NCI-H526 (cell line): ENCODE results near the gene SUFU.

Source experiments
- DNase-seq, 2 experiments: peaks; one replicate each; lab custom pipeline; 2025; lab: John Stamatoyannopoulos, UW

The SUFU gene

DNA sequence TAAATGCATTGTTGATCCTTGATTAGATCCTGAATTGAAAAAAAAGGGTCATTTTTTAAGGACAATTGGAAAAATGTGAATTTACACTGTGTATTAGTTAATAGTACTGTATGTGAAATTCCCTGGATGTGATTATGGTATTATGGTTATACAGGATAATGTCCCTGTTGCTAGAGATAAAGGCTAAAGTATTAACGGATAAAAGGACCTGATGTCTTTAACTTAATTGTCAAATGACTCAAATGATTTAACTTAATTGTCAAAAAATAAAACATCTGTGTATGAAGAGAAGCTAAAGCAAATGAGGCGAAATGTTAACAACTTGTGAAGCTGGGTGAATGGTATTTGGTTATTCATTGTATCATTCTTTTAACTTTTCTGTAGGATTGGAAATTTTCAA is 48.8 kb downstream of the SUFU start:
- DNase-seq: no peak

DNA sequence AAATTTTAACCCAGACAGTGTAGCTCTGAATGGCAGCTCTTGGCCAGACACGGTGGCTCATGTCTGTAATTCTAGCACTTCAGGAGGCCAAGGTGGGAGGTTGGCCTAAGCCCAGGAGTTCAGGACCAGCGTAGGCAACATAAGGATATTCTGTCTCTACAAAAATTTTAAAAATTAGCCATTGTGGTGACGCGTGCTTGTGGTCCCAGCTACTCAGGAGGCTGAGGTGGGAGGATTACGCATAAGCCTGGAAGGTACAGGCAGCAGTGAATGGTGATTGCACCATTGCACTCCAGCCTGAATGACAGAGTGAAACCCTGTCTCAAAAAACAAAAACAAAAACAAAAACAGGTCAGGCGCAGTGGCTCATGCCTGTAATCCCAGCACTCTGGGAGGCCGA is 50.0 kb downstream of the SUFU start:
- no peak for DNase-seq

DNA sequence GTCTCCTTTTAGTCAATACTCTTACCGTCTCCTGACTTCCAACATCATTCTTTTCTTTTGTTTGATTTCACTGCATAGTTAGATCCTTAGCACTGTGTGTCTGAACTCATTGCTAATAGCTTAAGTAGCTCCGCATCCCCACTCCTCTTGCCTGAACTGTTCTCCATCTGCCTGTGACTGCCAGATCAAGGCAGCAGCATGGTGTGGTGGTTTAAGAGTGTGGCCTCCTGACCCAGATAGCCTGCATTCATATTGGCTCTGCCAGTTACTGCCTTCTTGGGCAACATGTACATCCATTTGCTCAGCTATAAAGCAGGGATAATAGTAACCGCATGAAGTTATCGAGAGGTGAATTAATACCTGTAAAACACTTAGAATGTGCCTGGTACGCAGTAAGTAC is 50.8 kb downstream of the SUFU start:
- no peak for DNase-seq

DNA sequence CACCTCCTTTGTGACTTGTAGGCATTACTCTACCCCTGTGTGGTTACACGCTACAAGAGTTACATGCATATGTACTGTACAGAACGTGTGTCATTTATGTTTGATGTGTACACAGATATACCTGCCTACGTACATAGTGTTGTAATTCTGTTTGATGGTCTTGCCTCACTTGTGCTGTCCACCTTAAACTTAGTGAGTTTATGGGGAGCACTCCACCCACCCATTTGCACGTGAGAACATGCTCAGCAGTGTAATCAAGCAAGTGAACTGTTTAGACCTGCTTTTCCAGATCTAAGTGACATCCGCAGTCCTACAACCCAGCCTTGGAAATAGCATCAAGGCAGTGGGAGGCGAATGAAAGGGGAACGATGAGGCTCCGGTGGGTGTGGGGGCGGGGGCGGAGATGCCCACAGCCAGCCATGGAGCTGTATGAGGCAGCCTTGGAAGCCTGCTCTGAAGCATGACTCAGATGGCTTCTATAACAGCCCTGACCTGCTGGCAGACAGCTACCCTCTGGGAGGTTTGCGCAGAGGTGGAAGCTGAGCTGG is 52.1 kb downstream of the SUFU start:
- DNase-seq: no peak

DNA sequence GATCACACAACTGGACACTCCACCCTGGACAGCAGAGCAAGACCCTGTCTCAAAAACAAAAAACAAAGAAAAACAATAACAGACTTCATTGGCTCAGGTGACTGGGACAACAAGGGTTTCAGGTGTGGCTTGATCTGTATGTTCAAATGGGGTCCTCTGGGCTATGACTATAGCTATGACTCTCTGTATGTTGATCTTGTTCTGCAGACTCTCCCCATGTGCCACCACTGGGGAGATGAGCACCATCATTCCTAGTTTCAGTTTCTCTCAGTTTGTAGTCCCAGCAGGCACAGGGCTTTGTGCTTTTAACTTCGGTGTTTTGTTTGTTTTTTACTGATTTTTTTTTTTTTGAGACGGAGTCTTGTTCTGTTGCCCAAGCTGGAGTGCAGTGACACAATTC is 53.8 kb downstream of the SUFU start:
- no peak for DNase-seq

DNA sequence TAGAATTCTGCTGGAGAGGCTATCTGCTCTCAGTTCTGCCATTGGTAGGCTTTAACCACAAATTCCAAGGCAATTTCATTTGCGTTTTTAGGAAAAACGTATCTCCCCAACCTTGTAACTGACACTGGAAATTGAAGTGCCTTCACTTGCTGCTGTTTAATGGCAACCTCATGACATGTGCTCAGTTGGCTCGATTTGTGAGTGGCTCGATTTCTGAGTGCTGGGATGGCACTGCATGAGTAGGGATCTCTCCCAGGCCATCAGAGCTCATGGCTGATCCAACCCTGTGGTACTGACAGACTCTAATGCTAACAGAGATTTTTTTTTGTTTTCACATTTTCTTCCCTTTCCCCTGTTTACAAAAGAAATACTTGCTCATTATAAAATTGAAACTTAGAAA is 56.0 kb downstream of the SUFU start:
- no peak for DNase-seq

DNA sequence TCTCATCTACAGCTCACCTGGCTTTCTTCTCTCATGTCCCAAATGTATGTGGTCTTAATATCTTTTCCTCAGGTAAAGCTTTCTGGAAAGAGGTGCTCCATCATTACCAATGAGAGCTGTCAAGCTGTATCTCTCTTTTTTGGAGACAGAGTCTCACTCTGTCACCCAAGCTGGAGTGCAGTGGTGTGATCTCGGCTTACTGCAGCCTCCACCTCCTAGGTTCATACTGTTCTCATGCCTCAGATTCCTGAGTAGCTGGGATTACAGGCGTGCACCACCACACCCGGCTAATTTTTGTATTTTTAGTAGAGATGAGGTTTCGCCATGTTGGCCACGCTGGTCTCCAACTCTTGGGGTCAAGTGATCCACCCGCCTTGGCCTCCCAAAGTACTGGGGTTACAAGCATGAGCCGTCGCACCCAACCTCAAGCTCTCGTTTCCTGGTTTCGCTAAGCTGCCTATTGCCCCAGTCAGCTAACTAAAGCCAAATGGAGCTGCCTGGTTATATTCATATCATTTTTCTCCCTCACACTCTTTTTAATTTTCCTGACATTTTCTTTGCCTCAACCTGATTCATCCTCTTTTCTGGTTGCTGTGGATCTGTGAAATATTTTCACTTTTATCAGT is 60.5 kb downstream of the SUFU start:
- no peak for DNase-seq

DNA sequence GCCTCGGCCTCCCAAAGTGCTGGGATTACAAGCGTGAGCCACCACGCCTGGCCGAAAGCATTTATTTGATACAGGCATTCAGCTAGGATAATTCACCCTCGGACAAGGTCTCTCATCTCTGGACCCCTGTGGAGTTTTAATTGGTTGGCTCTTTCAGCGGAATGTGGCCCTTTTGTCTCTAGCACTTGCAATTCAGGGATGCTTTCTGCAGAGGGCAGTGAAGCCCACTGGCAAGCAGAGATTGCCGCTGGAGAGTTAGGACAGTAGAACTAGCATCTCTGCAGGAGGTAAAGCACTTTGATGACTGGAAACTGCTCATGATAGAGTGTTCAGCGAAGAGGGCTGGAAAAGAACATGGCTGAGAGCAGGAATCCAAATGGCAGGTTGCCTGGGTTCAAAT is 62.0 kb downstream of the SUFU start:
- DNase-seq: no peak

DNA sequence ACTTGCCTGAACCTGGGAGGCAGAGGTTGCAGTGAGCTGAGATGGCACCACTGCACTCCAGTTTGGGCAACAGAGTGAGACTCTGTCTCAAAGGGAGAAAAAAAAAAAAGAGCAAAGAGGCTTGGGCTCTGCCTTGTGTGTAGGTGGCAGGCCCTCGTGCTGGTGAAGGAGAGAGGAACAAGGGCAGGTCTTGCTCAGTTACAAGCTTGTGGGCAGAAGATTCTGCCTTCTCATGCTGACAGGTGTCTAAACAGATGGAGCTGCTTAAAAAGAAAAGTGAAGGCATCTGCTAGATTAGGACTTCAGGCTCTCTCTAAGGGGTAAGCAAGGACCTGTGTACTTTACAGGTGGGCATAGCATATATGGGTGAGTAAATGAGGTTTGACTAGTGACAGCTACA is 75.0 kb downstream of the SUFU start:
- no peak for DNase-seq

DNA sequence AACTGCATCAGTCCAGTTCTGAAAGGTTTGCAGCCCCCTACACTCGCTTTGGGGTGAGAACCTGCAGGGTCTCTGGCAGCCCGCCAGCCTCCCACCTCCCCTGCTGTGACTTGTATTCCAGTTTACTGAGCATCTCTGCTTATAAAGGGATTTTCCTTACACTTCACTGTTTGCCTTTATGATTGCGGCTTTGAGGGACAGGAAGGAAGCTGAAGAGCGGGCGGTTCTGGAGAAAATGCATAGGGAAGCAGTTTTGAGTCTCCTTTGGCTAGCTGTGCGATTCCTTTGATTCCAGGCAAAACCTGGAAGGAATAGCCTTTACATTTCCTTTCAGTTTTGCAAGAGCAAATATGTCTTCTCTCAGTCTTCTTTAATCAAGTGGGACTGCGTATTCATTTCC is 75.6 kb downstream of the SUFU start:
- DNase-seq: no peak

DNA sequence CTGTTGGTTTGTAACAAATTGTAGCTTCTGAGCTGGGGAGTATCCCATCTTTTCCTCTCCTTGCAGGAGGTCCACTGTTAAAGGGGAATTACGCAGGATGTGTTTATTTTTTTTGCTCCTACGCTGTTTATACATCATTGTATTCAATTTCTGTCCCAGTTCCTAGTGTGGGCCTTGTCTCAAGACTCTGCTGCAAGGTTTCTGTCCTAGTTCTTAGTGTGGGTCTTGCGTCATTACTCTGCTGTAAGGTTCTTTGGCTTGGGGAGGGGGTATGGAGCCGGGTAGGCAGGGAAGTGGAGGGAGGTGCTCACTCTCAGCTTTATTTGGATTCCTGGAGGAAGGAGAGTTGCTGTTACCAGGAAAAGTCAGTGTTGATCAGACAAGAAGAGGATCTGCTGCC is 76.5 kb downstream of the SUFU start:
- no peak for DNase-seq

DNA sequence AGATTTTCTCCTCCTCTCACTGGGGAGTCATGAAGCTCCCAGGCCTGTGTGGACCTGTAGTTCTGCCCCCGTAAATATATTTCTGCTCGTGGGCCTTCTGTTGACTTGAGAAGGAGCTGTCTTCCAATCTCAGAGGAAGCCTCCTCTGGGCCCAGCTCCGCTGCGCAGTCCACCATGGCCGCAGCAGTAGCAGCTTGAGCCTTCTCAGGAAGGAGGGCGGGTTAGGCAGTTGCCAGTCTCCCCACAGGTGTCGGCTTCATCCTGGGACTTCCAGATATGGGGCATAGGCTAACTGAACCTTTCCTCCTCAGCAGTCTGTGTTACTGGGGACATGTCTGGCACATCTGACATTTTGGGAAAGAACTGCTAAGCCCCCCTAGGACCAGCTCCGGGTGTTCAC is 77.6 kb downstream of the SUFU start:
- no peak for DNase-seq

DNA sequence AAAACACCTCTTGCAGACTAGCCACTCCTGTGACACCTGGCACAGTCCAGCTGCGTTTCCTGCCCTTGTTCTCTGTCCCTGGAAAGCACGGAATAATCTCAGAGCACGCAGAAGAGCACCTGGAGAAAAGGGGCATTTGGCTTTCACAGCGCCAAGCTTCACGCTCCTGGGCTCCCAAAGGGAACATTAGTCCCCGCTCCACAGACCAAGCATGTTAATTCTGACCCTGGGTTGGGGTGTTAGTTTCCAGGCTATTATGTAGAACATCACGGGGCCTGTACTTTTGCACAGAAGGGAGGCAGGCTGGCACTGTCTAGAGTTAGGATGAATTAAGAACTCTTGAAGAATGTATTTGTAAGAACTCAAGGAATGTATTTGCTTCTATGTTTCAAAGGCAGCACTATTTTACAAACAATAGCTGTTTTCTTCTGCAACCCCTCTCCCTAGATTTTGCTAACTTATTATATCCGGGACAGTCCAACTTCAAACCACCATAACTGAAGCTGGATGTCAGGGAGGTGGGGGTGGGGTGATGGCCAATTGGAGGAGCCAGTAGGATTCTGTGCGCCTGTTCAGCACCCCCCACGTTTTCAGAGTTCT is 78.3 kb downstream of the SUFU start:
- no peak for DNase-seq

DNA sequence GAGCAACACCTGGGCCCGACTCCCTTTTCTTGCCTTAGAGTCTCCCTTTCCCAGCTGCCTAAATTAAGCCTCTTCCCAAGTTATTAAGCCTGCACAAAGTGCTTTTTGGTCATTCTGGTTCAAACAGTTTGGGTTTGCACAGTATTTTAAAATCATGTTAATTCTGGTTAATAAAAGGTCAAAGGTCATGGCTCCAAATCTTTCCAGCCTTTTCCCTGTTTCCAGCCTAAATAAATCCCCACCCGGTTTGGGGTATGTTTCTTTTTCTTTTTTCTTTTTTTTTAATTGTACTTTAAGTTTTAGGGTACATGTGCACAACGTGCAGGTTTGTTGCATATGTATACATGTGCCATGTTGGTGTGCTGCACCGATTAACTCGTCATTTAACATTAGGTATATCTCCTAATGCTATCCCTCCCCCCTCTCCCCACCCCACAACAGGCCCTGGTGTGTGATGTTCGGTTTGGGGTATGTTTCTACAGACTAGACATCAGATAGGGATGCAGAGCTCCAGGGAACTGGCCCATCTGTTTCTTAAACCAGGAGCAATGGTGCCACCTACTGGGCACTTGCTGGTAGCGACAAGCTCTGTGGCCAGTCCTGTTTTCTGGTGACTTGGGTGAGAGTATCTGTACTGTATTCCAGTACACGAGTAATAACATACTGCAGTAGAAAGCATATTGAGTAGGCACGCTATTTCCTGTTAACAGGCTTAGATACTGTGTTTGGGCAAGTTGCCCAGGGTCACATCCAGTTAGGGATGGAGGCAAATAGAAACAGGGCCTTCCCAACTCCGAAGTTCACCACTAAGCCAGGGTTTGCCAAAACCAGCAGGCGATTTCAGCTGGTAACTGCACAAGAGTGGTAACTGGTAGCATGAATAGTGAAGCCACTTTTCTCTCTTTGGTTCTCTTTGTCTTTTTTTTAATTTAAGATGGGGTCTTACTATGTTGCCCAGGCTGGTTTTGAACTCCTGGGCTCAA is 80.0 kb downstream of the SUFU start:
- peak; percentile 50 to 84 for DNase-seq

DNA sequence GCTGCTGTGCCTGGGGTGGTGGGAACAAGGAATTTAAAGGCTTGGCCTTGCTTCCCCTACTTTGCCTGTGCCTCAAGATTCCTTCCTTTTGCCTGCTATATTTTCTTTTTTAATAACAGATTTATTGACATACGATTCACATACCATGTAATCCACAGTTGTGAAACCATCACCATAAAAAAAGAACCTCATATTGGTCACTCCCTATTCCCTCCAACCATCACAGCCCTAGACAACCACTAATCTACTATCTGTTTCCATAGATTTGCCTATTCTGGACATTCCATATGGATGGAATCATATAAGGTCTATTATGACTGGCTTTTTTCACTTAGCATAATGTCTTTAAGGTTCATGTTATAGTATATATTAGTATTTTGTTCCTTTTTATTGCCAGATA is 81.3 kb downstream of the SUFU start:
- no peak for DNase-seq

DNA sequence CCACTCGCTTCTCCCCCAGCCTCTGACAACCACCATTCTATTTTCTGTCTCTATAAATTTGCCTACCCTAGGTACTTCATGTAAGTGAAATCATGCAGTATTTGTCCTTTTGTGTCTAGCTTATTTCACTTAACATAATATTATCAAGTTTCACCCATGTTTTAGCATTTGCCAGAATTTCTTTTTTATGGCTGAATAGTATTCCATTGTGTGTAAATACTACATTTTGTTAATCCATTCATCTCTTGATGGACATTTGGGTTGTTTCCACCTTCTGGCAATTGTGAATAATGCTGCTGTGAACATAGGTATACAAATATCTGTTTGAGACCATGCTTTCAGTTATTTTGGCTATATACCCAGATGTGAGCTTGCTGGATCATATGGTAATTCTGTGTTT is 83.1 kb downstream of the SUFU start:
- DNase-seq: no peak

DNA sequence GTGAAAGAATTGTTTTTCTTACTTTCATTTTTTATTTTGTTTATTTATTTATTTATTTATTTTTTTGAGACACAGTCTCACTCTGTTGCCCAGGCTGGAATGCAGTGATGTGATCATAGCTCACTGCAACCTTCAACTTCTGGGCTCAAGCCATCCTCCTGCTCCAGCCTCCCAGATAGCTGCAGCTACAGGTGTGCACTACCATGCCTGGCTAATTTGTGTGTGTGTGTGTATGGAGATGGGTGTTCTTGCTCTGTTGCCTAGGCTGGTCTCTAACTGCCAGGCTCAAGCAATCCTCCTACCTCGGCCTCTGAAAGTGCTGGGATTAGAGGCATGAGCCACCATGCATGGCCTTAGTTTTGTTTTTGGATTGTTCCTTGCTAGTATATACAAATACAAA is 85.1 kb downstream of the SUFU start:
- no peak for DNase-seq

DNA sequence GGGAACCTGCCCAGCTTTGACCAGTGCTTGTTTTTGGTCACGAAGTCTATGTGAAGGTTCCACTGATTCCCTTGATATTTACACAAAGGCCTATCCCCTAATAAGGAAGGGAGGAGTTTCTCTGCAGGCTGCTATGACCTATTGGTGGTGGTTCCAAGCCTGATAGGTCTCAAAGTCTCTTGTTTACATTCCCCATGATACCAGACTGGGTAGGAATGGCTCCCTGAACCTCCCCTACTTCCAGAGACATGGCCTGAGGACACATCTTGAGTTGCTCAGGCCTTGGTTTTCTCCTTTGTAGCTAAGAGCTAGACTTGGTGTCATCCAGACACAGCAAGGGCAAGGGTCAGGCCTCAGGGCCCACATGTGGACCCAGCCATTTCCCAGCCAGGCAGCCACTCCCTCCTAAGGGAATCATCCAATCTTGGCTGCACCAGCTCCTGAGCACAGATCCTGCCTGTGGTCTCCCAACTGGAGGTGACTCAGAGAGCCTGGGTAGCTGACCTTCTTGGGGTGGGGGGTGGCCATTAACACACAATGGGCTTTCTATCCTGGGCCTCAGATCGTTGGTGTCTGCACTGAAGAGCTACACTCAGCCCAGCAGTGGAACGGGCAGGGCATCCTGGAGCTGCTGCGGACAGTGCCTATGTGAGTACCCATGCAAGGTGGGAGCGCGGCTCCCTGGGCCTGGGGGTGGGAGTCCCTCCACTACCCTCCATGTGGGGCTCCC is 89.5 kb downstream of the SUFU start:
- no peak for DNase-seq

DNA sequence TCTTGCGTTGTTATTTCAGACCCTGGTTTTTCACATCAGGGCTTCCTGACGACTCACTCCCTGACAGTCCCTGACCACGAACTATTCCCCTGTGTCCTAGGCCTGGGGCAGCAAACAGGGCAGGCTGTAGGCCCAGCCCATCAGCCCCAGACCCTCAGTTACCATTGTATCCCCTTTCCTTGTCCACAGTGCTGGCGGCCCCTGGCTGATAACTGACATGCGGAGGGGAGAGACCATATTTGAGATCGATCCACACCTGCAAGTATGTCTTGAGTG is 90.0 kb downstream of the SUFU start:
- DNase-seq: no peak

DNA sequence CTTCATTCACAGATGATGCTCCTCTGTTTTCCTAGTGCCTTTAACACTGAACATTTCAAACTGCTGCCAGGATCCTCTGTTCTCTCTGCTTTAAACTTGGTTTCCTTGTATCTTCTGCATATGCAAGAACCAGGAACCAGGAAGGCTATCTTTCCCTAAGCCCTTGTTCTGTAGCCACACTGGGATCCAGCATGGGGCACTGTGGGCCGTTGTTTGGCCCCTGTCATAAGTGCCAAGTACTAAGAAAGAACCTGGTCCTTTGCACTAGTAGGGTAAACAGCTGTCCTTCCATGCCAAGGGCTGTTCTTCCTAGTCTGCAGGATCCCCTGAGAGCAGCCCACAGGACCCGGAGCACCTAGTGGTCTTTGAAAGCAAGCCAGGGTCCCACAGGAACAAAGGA is 91.5 kb downstream of the SUFU start:
- no peak for DNase-seq

DNA sequence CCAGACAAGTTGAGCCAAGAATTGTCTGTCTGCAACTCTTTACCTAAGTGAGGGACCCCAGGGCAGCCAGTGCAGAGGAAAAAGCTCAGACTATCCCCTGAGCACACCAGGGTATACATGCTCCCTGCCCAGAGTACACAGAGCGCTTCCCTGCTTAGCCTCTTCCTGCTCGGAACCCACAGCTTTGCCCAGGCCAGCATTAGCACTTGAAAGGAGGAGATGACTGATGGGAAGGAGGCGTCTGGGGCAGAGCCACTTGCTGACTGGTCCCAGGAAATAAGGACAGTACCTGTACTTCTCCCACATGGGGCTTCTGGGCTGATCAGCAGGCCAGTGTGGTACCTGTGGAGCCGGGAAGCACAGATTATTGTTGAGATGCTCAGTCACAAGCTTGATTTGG is 92.1 kb downstream of the SUFU start:
- no peak for DNase-seq

DNA sequence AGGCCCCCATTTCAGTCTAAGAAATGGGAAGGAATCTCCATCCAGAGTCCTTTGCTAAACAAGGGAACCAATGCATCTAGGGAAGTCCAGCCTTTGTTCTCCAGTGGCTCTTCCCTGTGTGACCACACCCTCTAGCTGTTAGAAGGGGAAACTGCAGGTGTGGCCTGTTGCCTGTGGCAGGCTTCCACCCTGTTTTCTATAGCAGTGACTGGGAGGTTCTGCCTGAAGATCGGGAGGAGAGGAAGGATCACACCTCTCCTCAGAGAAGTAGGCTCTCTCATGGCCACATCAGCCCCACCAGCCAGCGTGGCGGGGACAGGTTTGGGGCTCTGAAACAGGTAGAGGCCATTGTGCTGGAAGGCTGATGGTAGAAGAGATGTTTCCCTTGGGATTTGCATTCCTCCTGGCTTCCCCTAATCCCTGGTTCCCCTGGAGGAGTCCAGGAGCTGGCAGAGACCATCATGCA is 92.8 kb downstream of the SUFU start:
- peak; percentile 35 to 72 for DNase-seq
